Measurements from ENCODE around the gene BABAM1. TPM values are rescaled to one million over a fixed set of nuclear protein-coding genes. Genes with fewer than 3 reads are reported as not detected.

The BABAM1 gene
- total RNA-seq, 2 donors from 2014 or later = 136 to 151 TPM

DNA sequence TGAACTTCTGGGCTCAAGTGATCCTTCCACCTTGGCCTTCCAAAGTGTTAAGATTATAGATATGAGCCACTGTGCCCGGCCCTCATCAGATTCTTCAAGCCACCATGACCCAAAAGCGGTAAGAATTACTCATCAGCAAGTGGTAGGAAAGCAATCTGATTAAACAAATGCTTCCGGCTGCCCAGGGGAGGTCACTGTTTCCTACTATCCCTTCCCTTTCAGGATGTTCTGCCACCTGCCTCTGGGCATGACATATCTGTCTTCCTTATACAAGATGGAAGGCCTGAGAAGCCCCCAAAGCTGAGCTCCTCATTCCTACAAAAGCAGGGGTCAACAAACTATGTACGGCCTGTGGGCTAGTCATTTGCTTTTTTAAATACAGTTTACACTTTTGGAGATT, 29.0 kb downstream of the BABAM1 start:
- H3K27ac ChIP-seq (ENCODE audit: low read depth, low read length) = no peak overlapping the region
- no peaks in the 10 kb centered on the region for H3K27me3 ChIP-seq (ENCODE audit: control insufficient read depth, insufficient read depth, low read length, poor library complexity, severe bottlenecking)
- no peak overlapping the region for H3K4me3 ChIP-seq (ENCODE audit: low read length)
- H3K9me3 ChIP-seq (ENCODE audit: control insufficient read depth, low read length) = peaks cover 10% of the 10 kb centered on the region
- WGBS, 2 experiments (ENCODE audit: insufficient coverage in 1 of 2, insufficient read length in 1 of 2) = 94 to 98% methylated on average over 4 of the region's 4 CpGs
- H3K36me3 ChIP-seq (ENCODE audit: control insufficient read depth, insufficient read depth, low read length) = peaks cover 20% of the 10 kb centered on the region
- no peak overlapping the region for H3K9ac ChIP-seq (ENCODE audit: extremely low read depth, low read length, poor library complexity, severe bottlenecking)
- Mint-ChIP-seq H3K27ac (no peak overlapping the region), H3K27me3 (ENCODE audit: insufficient read depth) (no peaks in the 10 kb centered on the region), H3K4me3 (no peak overlapping the region), H3K36me3 (ENCODE audit: low read depth) (peaks cover 26% of the 10 kb centered on the region), H3K4me1 (no peaks in the 10 kb centered on the region), H3K9me3 (peaks cover 13% of the 10 kb centered on the region)
- no peaks in the 10 kb centered on the region for H3K4me1 ChIP-seq (ENCODE audit: control insufficient read depth, insufficient read depth, low read length)
- no peak for DNase-seq
- TF ChIP-seq, protein P1, sequence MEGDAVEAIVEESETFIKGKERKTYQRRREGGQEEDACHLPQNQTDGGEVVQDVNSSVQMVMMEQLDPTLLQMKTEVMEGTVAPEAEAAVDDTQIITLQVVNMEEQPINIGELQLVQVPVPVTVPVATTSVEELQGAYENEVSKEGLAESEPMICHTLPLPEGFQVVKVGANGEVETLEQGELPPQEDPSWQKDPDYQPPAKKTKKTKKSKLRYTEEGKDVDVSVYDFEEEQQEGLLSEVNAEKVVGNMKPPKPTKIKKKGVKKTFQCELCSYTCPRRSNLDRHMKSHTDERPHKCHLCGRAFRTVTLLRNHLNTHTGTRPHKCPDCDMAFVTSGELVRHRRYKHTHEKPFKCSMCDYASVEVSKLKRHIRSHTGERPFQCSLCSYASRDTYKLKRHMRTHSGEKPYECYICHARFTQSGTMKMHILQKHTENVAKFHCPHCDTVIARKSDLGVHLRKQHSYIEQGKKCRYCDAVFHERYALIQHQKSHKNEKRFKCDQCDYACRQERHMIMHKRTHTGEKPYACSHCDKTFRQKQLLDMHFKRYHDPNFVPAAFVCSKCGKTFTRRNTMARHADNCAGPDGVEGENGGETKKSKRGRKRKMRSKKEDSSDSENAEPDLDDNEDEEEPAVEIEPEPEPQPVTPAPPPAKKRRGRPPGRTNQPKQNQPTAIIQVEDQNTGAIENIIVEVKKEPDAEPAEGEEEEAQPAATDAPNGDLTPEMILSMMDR (conservative IDR thresholded peaks at IDR 0.05) = no peak

DNA sequence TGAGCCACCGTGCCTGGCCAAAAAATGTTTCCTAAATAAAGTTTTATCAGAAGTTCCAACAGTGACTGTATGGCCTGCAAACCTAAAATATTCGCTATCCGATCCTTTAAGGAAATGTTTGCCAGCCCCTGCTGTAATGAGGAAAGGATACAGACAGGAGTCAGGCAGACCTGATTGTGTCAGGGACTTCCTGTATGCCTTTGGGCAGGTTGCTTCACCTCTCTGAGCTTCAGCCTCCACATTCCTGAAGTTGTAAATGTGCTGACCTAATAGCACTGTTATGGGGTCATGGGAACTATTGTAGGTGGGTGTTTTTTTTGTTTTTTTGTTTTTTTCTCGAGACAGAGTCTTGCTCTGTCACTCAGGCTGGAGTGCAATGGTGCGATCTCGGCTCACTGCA, 29.7 kb downstream of the BABAM1 start:
- Mint-ChIP-seq H3K9me3 (peaks cover 13% of the 10 kb centered on the region), H3K4me3 (no peak overlapping the region), H3K27me3 (ENCODE audit: insufficient read depth) (no peaks in the 10 kb centered on the region), H3K4me1 (peaks cover under 1% of the 10 kb centered on the region), H3K36me3 (ENCODE audit: low read depth) (peaks cover 26% of the 10 kb centered on the region), H3K27ac (no peak overlapping the region)
- 90 to 98% methylated on average over 6 of the region's 6 CpGs for WGBS, 2 experiments (ENCODE audit: insufficient coverage in 1 of 2, insufficient read length in 1 of 2)
- H3K4me1 ChIP-seq (ENCODE audit: control insufficient read depth, insufficient read depth, low read length) = no peaks in the 10 kb centered on the region
- peaks cover 10% of the 10 kb centered on the region for H3K9me3 ChIP-seq (ENCODE audit: control insufficient read depth, low read length)
- TF ChIP-seq, protein P1 (conservative IDR thresholded peaks at IDR 0.05) = no peak
- no peak for DNase-seq
- no peak overlapping the region for H3K4me3 ChIP-seq (ENCODE audit: low read length)
- no peak overlapping the region for H3K9ac ChIP-seq (ENCODE audit: extremely low read depth, low read length, poor library complexity, severe bottlenecking)
- no peak overlapping the region for H3K27ac ChIP-seq (ENCODE audit: low read depth, low read length)
- peaks cover 20% of the 10 kb centered on the region for H3K36me3 ChIP-seq (ENCODE audit: control insufficient read depth, insufficient read depth, low read length)
- H3K27me3 ChIP-seq (ENCODE audit: control insufficient read depth, insufficient read depth, low read length, poor library complexity, severe bottlenecking) = no peaks in the 10 kb centered on the region

DNA sequence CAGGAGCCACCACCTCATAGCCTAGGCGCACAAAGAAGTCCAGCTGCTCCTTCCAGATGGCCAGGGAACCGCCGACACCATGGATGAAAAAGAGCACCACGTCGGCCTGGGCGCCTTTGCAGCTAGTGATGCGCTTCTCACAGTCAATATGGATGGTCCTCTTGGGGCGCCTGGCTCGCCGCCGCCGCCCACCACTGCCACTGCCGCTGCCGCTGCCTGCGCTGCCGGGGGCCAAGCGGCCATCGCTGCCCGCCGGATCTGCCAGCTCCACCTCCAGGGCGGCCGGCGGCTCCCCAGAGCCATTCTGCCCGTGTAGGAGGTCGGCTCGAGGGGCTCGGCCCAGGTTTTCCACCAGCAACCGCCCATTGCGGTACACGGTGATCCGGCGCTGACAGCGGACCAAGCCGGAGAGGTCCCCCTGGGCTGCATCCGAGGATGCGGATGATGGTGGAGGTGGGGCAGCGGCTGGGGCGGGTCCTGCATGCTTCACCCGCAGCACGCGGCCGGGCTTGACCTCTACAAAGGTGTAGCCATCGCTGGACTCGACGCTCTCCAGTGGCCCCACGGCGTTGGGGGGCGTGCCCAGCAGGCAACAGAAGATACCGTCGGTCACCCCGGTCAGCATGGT, 33.9 kb downstream of the BABAM1 start:
- no peak overlapping the region for H3K4me3 ChIP-seq (ENCODE audit: low read length)
- no peaks in the 10 kb centered on the region for H3K4me1 ChIP-seq (ENCODE audit: control insufficient read depth, insufficient read depth, low read length)
- WGBS, 2 experiments (ENCODE audit: insufficient coverage in 1 of 2, insufficient read length in 1 of 2) = 95 to 97% methylated on average over 34 to 51 of the region's 51 CpGs
- TF ChIP-seq, protein P1 (conservative IDR thresholded peaks at IDR 0.05) = no peak
- no peaks in the 10 kb centered on the region for H3K27me3 Mint-ChIP-seq (ENCODE audit: insufficient read depth)
- no peak overlapping the region for H3K27ac Mint-ChIP-seq
- peaks cover 13% of the 10 kb centered on the region for H3K9me3 Mint-ChIP-seq
- no peaks in the 10 kb centered on the region for H3K27me3 ChIP-seq (ENCODE audit: control insufficient read depth, insufficient read depth, low read length, poor library complexity, severe bottlenecking)
- H3K36me3 Mint-ChIP-seq (ENCODE audit: low read depth) = peaks cover 21% of the 10 kb centered on the region
- no peak for DNase-seq
- H3K36me3 ChIP-seq (ENCODE audit: control insufficient read depth, insufficient read depth, low read length) = peaks cover 9% of the 10 kb centered on the region
- peaks cover 10% of the 10 kb centered on the region for H3K9me3 ChIP-seq (ENCODE audit: control insufficient read depth, low read length)
- H3K4me1 Mint-ChIP-seq = peaks cover 8% of the 10 kb centered on the region
- no peak overlapping the region for H3K27ac ChIP-seq (ENCODE audit: low read depth, low read length)
- no peak overlapping the region for H3K9ac ChIP-seq (ENCODE audit: extremely low read depth, low read length, poor library complexity, severe bottlenecking)
- H3K4me3 Mint-ChIP-seq = no peak overlapping the region
